Panc1 (cell line): ENCODE data around the gene BTN2A1. TPM values are rescaled to one million over a fixed set of nuclear protein-coding genes. Genes with fewer than 3 reads are reported as not detected.

Experiments used
- ATAC-seq: fragments of 200-7000 bp; cut with Tn5 transposase; 2 replicates; pipeline ENCODE4 v1.9.1; 2020; ENCODE audit warnings: mild to moderate bottlenecking, moderate library complexity
- BruUV-seq: library from RNA; stranded (reverse); fragments of 400-500 nt; replicated peaks from 2 replicates; lab custom pipeline; 2021; lab: Mats Ljungman, UMichigan
- CTCF ChIA-PET: fragments of 300-600 bp; sonication (Branson Sonifier 250); formaldehyde crosslinking; loops from one replicate; lab custom pipeline; 2022; ENCODE audit warnings: antibody characterized with exemption; lab: Charles Lee
- POLR2A ChIA-PET: fragments of 300-600 bp; sonication (Branson Sonifier 250); formaldehyde crosslinking; loops from one replicate; lab custom pipeline; 2022; ENCODE audit warnings: antibody characterized with exemption; lab: Charles Lee
- DNase-seq: peaks from one replicate; pipeline ENCODE4 v3.0.0-alpha.2; 2010; ENCODE audit warnings: low read depth, low spot score
- H3K27ac ChIP-seq: 2 replicates; pipeline ENCODE4 v1.5.1; 2011; ENCODE audit warnings: mild to moderate bottlenecking, low read length, inconsistent platforms
- H3K27me3 ChIP-seq: fragments of 200-500 bp; sonication (Bioruptor generic); 2 replicates; pipeline ENCODE4 v1.6.0; 2014; ENCODE audit warnings: low read length, inconsistent platforms; ENCODE audit not compliant: control insufficient read depth, insufficient read depth
- H3K36me3 ChIP-seq: fragments of 200-500 bp; sonication (Bioruptor generic); 2 replicates; pipeline ENCODE4 v1.5.1; 2014; ENCODE audit warnings: inconsistent platforms, mild to moderate bottlenecking, low read length, moderate library complexity; ENCODE audit not compliant: control insufficient read depth, insufficient read depth
- H3K4me1 ChIP-seq: 2 replicates; pipeline ENCODE4 v1.5.1; 2011; ENCODE audit warnings: inconsistent platforms, mild to moderate bottlenecking, low read length, moderate library complexity; ENCODE audit not compliant: control insufficient read depth, insufficient read depth
- H3K4me3 ChIP-seq, 2 experiments: 2 replicates each; pipeline ENCODE4 v1.5.1; 2011 to 2012; ENCODE audit warnings: low read depth in 2 of 2, low read length in 2 of 2, mild to moderate bottlenecking in 2 of 2, inconsistent platforms in 1 of 2, moderate library complexity in 1 of 2
- H3K9me3 ChIP-seq: fragments of 200-500 bp; sonication (Bioruptor generic); 2 replicates; pipeline ENCODE4 v1.5.1; 2014; ENCODE audit warnings: low read depth, mild to moderate bottlenecking, inconsistent platforms, low read length, moderate library complexity; ENCODE audit not compliant: control insufficient read depth, insufficient read depth
- CTCF ChIP-seq: fragments of 450-650 bp; IDR thresholded peaks from 2 replicates; pipeline ENCODE4 v1.5.1; 2017; ENCODE audit warnings: mild to moderate bottlenecking
- POLR2AphosphoS5 ChIP-seq: IDR thresholded peaks from 2 replicates; pipeline ENCODE4 v1.6.1; 2012; ENCODE audit warnings: mild to moderate bottlenecking, low read depth, low read length, moderate library complexity
- SIN3A ChIP-seq: IDR thresholded peaks from 2 replicates; pipeline ENCODE4 v1.6.1; 2012; ENCODE audit warnings: low read depth, mild to moderate bottlenecking, low read length, moderate library complexity, borderline replicate concordance; ENCODE audit not compliant: insufficient read depth
- TCF7L2 ChIP-seq: IDR thresholded peaks from 2 replicates; pipeline ENCODE4 v1.6.1; 2011; ENCODE audit warnings: mild to moderate bottlenecking, low read depth, low read length, inconsistent platforms
- in situ Hi-C: cut with HindIII; loops from 2 replicates; pipeline ENCODE4 v1.10.0; 2016; ENCODE audit warnings: low sequenced_read_pairs, low pct_unique_long_range_greater_than_20kb
- intact Hi-C: fragments of 100-400 bp; cut with micrococcal nuclease; formaldehyde crosslinking; loops from one replicate; pipeline ENCODE4 v1.10.0; 2022; ENCODE audit not compliant: unreplicated experiment
- total RNA-seq: library from RNA; stranded (reverse); gene quantifications from one replicate; pipeline ENCODE4 v1.2.1, GENCODE V29; 2021; ENCODE audit not compliant: unreplicated experiment
- TF ChIP-seq, protein P1 (sequence below), 2 experiments: IDR thresholded peaks; 2 replicates each; pipeline ENCODE4 v1.6.1; 2011 to 2012; ENCODE audit warnings: low read depth in 2 of 2, control low read depth in 1 of 2, low read length in 1 of 2, mild to moderate bottlenecking in 1 of 2, moderate library complexity in 1 of 2; ENCODE audit not compliant: insufficient read depth in 1 of 2

BTN2A1 gene
- total RNA-seq, 1 experiment from 2014 or later, result 23.0 TPM

GRCh38 chr6:26421259-26422144 is 36.3 kb upstream of the BTN2A1 start:
- Histone ChIP-seq H3K9me3 (no peaks in the 10 kb centered on the region; the same call in 1 of the 2 replicates), H3K27ac (peak overlapping the region; percentile 90), H3K36me3 (no peaks in the 10 kb centered on the region; the same call in 1 of the 2 replicates), H3K4me3 (peak overlapping the region; percentile 72 to 97), H3K4me1 (peaks cover 5% of the 10 kb centered on the region; the same call in 1 of the 2 replicates), H3K27me3 (no peaks in the 10 kb centered on the region)
- ChIA-PET POLR2A (no interaction called here), CTCF (interaction anchor here (0.7 kb wide), 1 partner anchor 88 kb away, joined by 3 read pairs; no protein-coding TSS in a partner anchor)
- ATAC-seq, result peak; percentile 100
- intact Hi-C loops, result loop anchor here (5.0 kb wide), 1 partner anchor 79 kb away; no protein-coding TSS in a partner anchor
- TF ChIP-seq, protein P1, sequence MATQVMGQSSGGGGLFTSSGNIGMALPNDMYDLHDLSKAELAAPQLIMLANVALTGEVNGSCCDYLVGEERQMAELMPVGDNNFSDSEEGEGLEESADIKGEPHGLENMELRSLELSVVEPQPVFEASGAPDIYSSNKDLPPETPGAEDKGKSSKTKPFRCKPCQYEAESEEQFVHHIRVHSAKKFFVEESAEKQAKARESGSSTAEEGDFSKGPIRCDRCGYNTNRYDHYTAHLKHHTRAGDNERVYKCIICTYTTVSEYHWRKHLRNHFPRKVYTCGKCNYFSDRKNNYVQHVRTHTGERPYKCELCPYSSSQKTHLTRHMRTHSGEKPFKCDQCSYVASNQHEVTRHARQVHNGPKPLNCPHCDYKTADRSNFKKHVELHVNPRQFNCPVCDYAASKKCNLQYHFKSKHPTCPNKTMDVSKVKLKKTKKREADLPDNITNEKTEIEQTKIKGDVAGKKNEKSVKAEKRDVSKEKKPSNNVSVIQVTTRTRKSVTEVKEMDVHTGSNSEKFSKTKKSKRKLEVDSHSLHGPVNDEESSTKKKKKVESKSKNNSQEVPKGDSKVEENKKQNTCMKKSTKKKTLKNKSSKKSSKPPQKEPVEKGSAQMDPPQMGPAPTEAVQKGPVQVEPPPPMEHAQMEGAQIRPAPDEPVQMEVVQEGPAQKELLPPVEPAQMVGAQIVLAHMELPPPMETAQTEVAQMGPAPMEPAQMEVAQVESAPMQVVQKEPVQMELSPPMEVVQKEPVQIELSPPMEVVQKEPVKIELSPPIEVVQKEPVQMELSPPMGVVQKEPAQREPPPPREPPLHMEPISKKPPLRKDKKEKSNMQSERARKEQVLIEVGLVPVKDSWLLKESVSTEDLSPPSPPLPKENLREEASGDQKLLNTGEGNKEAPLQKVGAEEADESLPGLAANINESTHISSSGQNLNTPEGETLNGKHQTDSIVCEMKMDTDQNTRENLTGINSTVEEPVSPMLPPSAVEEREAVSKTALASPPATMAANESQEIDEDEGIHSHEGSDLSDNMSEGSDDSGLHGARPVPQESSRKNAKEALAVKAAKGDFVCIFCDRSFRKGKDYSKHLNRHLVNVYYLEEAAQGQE (IDR thresholded peaks at IDR 0.05; ENCODE audit: insufficient read depth in 1 of 2, low read depth in 2 of 2, low read length in 1 of 2), result no peak
- TF ChIP-seq SIN3A, result no peak
- TF ChIP-seq POLR2AphosphoS5, result no peak
- TF ChIP-seq TCF7L2, result no peak
- no peak for TF ChIP-seq CTCF
- DNase-seq, result peak; percentile 69
- in situ Hi-C loops, result no loop called here
- BruUV-seq, result TSS peak; percentile 81

GRCh38 chr6:26422329-26422728 is 35.4 kb upstream of the BTN2A1 start:
- H3K27me3 ChIP-seq, result no peaks in the 10 kb centered on the region
- TF ChIP-seq, protein P1 (IDR thresholded peaks at IDR 0.05; ENCODE audit: insufficient read depth in 1 of 2, low read depth in 2 of 2, low read length in 1 of 2), result no peak
- TF ChIP-seq TCF7L2 (no peak), SIN3A (no peak), POLR2AphosphoS5 (no peak), CTCF (no peak)
- H3K36me3 ChIP-seq, result no peaks in the 10 kb centered on the region; the same call in 1 of the 2 replicates

More at GRCh38 chr6:26422329-26422728, 35.4 kb upstream of the BTN2A1 start:
- Histone ChIP-seq H3K27ac (no peak overlapping the region), H3K4me1 (peaks cover 5% of the 10 kb centered on the region; the same call in 1 of the 2 replicates), H3K9me3 (no peaks in the 10 kb centered on the region; the same call in 1 of the 2 replicates), H3K4me3 (peak overlapping the region in 1 of 2 experiments; percentile 72; a peak in 1 of 4 replicates)
- ATAC-seq (no peak), DNase-seq (no peak)
- in situ Hi-C loops, result no loop called here
- ChIA-PET POLR2A (no interaction called here), CTCF (no interaction called here)
- intact Hi-C loops, result loop anchor here (5.0 kb wide), 1 partner anchor 80 kb away; no protein-coding TSS in a partner anchor
- no TSS peak for BruUV-seq
